ENCODE data around the gene BFSP2. TPM values are rescaled to one million over a fixed set of nuclear protein-coding genes. Genes with fewer than 3 reads are reported as not detected.

Gene BFSP2
- not detected in 2 replicates for total RNA-seq (2014; rRNA removed; shearing (Covaris generic))

DNA sequence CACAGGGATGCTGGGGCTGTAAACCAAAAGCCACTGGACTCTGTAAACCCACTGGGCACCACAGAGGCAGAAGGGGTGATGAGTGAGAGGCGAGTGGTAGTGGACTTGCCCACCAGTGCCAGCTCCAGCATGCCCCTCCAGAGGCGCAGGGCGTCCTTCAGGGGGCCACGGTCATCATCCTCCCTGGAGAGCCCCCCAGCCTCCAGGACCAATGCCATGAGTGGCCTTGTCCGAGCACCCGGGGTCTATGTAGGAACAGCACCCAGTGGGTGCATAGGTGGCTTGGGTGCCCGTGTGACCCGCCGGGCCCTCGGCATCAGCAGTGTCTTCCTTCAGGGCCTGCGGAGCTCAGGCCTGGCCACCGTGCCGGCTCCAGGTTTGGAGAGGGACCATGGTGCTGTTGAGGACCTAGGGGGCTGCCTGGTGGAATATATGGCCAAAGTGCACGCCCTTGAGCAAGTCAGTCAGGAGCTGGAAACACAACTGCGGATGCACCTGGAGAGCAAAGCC is at the start of gene BFSP2:
TSS of gene BFSP2 (plus strand) at position 51 of the 510 bp plus-strand sequence. CDS start at position 79, 28 bp downstream.
- DNase-seq (ENCODE audit: low spot score) = no peak

- DNase-seq (ENCODE audit: low spot score) = no peak
Measured at GRCh38 chr3:133354721-133355120, 45.1 kb upstream of the BFSP2 start.

DNA sequence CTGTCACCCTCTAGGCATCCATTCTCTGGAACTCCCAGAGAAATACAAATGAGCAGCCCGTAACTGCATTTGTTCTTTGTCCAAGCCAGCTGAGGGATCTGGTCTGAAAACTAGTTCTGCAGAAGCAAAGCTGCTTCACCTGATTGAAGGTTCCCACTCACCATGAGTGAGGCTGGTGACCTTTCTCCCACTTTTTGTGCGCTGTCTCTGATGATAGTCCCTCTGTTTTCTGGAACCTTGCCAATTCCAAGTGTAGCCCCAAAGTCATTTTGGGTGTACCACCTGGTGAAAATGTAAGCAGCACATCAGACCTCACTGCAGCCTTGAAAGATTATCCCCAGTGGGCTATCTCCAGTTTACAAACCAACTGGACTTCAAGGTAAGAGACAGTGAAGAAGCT is 39.4 kb upstream of the BFSP2 start:
- DNase-seq (ENCODE audit: low spot score) = no peak

- no peak for DNase-seq (ENCODE audit: low spot score)
Measured at GRCh38 chr3:133361011-133361410, 38.8 kb upstream of the BFSP2 start.

DNA sequence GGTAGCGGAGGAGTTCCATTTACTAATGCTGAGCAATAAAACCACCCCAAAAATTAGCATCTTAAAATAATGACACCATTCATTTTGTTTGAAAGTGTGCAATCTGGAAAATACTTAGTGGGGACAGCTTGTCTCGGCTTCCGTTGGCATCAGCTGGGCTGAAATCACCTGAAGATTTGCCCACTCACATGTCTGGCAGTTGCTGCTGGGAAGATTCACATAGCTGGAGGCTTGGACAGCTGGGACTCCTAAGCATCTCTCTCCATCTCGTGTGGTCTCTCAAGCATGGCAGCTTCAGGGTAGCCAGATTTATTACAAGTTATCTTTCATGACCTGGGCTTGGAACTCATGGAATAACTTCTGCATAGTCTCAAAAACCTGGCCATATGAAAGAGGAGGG is 38.4 kb upstream of the BFSP2 start:
- DNase-seq (ENCODE audit: low spot score) = no peak

DNA sequence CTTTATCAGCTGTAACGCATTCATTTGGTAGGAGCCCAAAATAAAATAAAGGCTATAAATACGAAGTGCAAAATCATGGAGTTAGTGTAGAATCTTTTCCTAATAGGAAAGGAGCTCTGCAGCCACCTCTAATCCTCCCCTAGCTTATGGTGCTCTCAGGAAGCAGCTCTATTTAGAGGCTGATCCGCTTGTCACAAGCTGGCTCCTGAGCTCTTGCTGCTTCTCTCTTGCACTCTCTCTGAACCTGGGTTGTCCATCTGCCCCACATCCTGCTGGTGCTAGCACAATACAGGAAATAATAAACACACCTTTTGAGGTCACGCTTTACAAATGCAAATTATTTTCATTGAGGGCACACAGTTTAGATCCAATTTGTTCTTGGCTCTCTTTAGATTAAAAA is 37.3 kb upstream of the BFSP2 start:
- no peak for DNase-seq (ENCODE audit: low spot score)

DNA sequence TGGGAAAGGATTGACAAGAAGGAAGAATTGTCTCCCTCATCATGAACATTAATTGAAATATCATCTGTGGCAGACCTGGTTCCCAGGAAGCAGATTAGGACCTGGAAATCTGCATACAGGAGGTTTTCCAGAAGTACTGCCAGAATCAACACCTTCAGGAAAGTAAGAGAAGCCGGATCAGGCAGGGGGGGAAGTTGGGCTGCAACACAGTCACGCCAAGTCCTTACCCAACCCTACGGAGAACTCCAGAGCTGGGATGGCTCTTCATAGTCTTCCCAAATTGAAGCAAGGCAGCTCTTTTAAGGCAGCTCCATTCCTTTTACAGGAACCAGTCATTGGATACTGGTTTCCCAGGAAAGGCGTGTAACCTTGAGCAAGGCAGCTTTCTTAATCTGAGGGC is 35.2 kb upstream of the BFSP2 start:
- DNase-seq (ENCODE audit: low spot score) = no peak

GRCh38 chr3:133366921-133367320 is 32.9 kb upstream of the BFSP2 start:
- no peak for DNase-seq (ENCODE audit: low spot score)

DNA sequence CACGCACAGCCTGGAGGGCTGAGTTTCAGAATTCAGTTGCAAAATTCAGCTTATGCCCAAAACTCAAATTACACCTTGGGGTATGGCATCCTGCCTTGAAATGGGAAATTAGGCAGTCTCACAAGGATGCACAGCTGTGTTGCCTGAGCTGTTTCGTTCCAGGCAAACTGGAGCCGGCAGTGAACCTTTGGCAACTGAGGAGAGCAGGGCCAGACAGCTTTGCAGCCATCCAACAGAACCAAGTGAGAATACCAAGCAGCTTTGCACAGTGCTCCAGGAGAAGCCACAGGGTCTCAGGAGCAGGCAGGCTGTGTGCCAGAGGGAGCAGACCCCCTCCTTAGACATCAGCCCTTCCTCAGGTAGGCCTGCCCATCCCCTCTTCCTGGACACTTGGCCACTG is 32.5 kb upstream of the BFSP2 start:
- no peak for DNase-seq (ENCODE audit: low spot score)

DNA sequence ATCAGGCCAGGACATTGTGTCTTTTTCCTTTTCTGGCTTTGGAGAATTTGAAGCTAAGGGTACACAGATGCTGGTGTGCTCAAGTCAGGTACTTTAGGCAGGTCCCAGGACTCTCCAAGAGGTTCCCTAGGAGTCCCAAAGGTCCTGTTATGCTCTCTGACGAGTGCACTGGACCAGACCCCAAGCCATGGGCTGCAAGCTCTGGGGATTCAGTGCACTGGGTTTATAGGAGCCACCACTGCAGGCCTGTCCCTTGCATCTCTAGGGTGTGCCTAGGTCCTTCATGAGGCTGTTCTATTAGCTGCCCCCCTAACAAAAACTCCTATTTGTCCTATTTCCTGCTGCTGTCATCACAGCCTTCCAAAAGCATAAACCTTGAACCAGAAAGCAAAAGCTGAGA is 31.9 kb upstream of the BFSP2 start:
- no peak for DNase-seq (ENCODE audit: low spot score)

- DNase-seq (ENCODE audit: low spot score) = no peak
Measured at GRCh38 chr3:133368371-133369067, 31.3 kb upstream of the BFSP2 start.

GRCh38 chr3:133369068-133369440 is 30.8 kb upstream of the BFSP2 start:
- DNase-seq (ENCODE audit: low spot score) = no peak

DNA sequence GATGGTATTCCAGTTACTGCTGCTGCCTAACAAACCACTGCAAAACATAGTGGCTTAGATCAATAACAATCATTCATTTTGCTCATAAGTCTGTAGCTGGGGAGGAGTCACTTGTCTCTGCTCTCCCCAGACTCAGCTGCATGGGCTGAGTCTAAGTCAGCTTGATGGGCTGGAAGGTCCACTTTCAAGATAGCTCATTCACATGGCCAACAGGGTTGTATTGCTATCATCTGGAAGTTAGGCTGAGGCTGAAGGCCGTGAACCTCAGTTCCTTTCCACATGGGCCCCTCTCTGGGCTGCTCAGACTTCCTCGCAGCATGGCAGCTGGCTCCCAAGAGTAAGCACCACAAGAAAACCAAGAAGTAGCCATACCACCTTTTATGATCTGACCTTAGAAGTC is 28.7 kb upstream of the BFSP2 start:
- DNase-seq (ENCODE audit: low spot score) = no peak

DNA sequence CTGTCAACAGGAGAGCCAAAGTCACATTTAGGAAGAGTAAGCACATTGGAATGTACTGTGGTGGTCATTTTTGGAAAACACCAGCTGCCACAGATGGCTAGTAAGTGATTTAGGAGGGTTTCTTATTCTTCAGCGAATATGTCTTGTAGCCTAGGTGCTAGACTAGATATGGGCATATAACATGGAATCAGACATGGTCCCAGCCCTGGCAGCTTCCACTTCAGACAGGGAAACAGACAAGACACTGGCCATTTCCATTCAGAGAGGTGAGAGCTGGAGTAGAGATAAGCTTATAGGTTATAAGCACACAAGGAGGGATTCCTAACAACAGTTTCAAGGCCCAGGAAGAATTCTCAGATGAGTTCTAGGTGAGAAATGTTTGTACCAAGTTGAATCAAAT is 28.2 kb upstream of the BFSP2 start:
- DNase-seq (ENCODE audit: low spot score) = no peak

DNA sequence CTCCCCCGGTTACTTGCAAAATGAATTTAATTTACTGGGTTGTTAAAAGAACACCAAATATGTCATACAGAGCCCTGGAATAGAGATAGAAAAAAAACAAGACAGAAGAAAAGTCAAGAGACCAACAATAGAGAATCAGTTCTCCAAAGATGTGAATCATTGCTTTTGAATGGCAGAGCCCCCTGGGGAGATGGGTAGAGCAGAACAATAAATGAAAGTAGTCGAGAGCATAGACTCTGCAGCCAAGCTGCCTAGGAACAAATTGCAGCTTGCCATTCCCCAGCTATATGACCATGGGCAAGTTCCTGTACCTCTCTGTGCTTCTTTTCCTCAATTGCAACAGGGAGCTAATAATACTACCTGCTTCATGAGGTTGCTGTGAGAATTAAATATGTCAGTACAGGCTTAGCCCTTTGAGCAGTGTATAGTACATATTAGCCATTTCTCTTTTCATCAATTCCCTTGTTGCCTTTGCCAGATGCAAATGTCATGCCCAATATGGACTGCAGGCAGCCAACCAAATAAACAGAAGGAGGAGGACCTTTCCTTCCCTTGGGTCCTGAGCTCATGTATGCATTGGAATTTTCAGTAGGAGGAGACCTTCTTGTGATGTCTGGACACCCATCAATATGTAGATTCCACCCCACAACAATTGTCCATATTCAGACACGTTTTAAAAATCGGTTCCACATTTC is 25.0 kb upstream of the BFSP2 start:
- DNase-seq (ENCODE audit: low spot score) = no peak

DNA sequence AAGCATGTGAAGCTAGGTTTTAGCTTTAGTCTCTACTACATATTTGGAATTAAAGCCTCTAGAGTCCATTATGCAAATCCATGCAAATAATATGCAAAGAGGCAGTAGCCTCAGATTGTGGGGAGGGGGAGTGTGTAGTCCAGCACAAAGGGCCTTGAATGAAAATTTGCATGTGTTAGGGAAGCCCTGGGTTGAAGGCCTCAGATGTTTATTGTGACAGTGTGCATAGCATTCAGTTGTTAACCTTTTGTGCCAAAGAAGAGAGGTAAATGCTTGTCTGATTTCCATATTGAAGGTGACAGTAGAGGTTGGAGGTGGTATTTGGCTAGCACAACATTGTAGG is 24.5 kb upstream of the BFSP2 start:
- no peak for DNase-seq (ENCODE audit: low spot score)

- no peak for DNase-seq (ENCODE audit: low spot score)
Measured at GRCh38 chr3:133376810-133377209, 23.0 kb upstream of the BFSP2 start.

DNA sequence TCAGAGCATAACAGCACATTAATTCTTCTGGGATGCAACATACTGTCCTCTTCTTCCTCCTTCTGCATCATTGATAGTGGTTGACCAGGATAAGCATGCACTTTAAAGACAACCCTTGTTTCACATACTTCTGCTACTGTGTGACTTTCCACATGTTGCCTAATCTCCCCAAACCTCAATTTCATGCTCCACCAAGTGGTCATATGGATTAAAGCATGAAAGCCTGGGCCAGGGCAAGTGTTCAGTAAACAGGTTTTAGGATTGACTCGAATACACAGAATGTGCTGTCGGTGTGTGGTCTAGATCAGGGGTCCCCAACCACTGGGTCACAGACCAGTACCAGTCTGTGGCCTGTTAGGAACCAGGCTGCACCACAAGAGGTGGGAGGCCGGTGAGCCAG is 22.5 kb upstream of the BFSP2 start:
- DNase-seq (ENCODE audit: low spot score) = peak; percentile 50

GRCh38 chr3:133379926-133380325 is 19.9 kb upstream of the BFSP2 start:
- no peak for DNase-seq (ENCODE audit: low spot score)

GRCh38 chr3:133380481-133381225 is 19.2 kb upstream of the BFSP2 start:
- DNase-seq (ENCODE audit: low spot score) = no peak

DNA sequence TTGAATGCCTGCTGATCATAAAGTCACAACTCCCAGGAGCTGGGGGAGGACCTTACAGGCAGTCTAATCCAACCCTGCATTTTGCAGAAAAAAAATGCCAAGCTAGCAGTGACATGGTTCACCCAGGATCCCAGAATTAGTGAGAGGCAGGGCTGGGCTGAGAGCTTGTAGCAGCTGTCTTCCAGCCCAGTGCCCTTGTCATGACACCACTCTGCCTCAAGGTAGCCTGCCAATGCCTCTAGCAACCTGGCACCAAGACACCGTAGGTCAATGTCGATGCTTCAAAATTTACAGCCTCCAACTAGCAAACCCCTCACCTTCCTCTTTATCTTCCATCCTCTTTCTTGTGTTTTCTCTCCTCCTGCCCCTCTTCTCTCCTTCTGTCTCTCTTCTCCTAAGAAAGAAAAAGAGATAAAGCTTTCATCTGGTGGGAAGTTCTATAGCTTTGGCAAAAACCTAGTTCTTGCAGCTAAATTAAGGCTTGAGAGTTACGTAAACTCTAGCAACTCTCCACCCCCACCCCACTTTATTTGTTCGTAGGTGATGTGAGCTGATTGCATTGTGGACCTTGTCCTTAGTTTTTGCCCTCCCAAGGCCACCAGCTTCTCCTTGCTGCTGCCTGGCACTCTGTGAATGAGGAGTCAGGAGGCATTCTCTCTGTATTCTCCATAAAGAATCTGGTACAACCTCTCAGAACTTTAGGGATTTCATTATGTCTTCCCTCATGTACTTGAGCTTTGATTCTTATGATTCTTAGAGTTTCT is 18.3 kb upstream of the BFSP2 start:
- no peak for DNase-seq (ENCODE audit: low spot score)

- no peak for DNase-seq (ENCODE audit: low spot score)
Measured at GRCh38 chr3:133383175-133383574, 16.7 kb upstream of the BFSP2 start.
